ENCODE data around the gene ANO10.

Gene ANO10

GRCh38 chr3:43606284-43606683 lies 15.5 kb downstream of the ANO10 start:
- TF ChIP-seq USF1 (IDR thresholded peaks at IDR 0.05) = no peak
- TF ChIP-seq FOXM1 (IDR thresholded peaks at IDR 0.05; ENCODE audit: borderline replicate concordance, low read depth) = no peak
- no peak for TF ChIP-seq TAF1 (IDR thresholded peaks at IDR 0.05; ENCODE audit: low read depth)
- no peak for TF ChIP-seq TCF12 (IDR thresholded peaks at IDR 0.05; ENCODE audit: low read depth)
- TF ChIP-seq YY1 (IDR thresholded peaks at IDR 0.05; ENCODE audit: low read depth) = no peak
- TF ChIP-seq CREB1 (IDR thresholded peaks at IDR 0.05; ENCODE audit: low read depth) = no peak
- TF ChIP-seq EGR1 (IDR thresholded peaks at IDR 0.05) = no peak
- no peak for TF ChIP-seq TEAD4 (IDR thresholded peaks at IDR 0.05)
- TF ChIP-seq ZBTB7A (IDR thresholded peaks at IDR 0.05; ENCODE audit: low read depth) = no peak
- TF ChIP-seq MAX (IDR thresholded peaks at IDR 0.05) = no peak
- no peak for TF ChIP-seq NFIC (IDR thresholded peaks at IDR 0.05)
- TF ChIP-seq RAD21 (IDR thresholded peaks at IDR 0.05; ENCODE audit: low read depth) = no peak
- TF ChIP-seq CEBPB (IDR thresholded peaks at IDR 0.05) = no peak
- no peak for TF ChIP-seq EP300 (IDR thresholded peaks at IDR 0.05; ENCODE audit: borderline replicate concordance)
- TF ChIP-seq REST (IDR thresholded peaks at IDR 0.05; ENCODE audit: low read depth) = no peak

- TF ChIP-seq NFIC (IDR thresholded peaks at IDR 0.05) (no peak), FOXM1 (IDR thresholded peaks at IDR 0.05; ENCODE audit: borderline replicate concordance, low read depth) (no peak), EP300 (IDR thresholded peaks at IDR 0.05; ENCODE audit: borderline replicate concordance) (no peak), USF1 (IDR thresholded peaks at IDR 0.05) (no peak), REST (IDR thresholded peaks at IDR 0.05; ENCODE audit: low read depth) (no peak), MAX (IDR thresholded peaks at IDR 0.05) (no peak), EGR1 (IDR thresholded peaks at IDR 0.05) (no peak), ZBTB7A (IDR thresholded peaks at IDR 0.05; ENCODE audit: low read depth) (no peak), CREB1 (IDR thresholded peaks at IDR 0.05; ENCODE audit: low read depth) (no peak), RAD21 (IDR thresholded peaks at IDR 0.05; ENCODE audit: low read depth) (no peak), CEBPB (IDR thresholded peaks at IDR 0.05) (no peak)
Observed at GRCh38 chr3:43597961-43598360, 23.9 kb downstream of the ANO10 start.

GRCh38 chr3:43587303-43587702 lies 34.5 kb downstream of the ANO10 start:
- TF ChIP-seq RAD21 (IDR thresholded peaks at IDR 0.05; ENCODE audit: low read depth) = no peak

GRCh38 chr3:43584043-43584826 lies 37.6 kb downstream of the ANO10 start:
- TF ChIP-seq REST (IDR thresholded peaks at IDR 0.05; ENCODE audit: low read depth) = no peak

GRCh38 chr3:43583481-43583880 lies 38.3 kb downstream of the ANO10 start:
- TF ChIP-seq ZBTB7A (IDR thresholded peaks at IDR 0.05; ENCODE audit: low read depth) (no peak), CEBPB (IDR thresholded peaks at IDR 0.05) (no peak), FOXM1 (IDR thresholded peaks at IDR 0.05; ENCODE audit: borderline replicate concordance, low read depth) (no peak), YY1 (IDR thresholded peaks at IDR 0.05; ENCODE audit: low read depth) (no peak), TEAD4 (IDR thresholded peaks at IDR 0.05) (no peak), TCF12 (IDR thresholded peaks at IDR 0.05; ENCODE audit: low read depth) (no peak), MAX (IDR thresholded peaks at IDR 0.05) (no peak), RAD21 (IDR thresholded peaks at IDR 0.05; ENCODE audit: low read depth) (no peak), TAF1 (IDR thresholded peaks at IDR 0.05; ENCODE audit: low read depth) (no peak), USF1 (IDR thresholded peaks at IDR 0.05) (no peak), REST (IDR thresholded peaks at IDR 0.05; ENCODE audit: low read depth) (no peak), EP300 (IDR thresholded peaks at IDR 0.05; ENCODE audit: borderline replicate concordance) (no peak), CREB1 (IDR thresholded peaks at IDR 0.05; ENCODE audit: low read depth) (no peak), EGR1 (IDR thresholded peaks at IDR 0.05) (no peak)
